Measurements from ENCODE around the gene DND1.
"Not testable (repeated sequence)": the region's sequence is repeated elsewhere in the genome, so short reads cannot be mapped to it uniquely, and the experiment has no call there.

The DND1 gene

GRCh38 chr5:140632366-140633020, 40.9 kb downstream of the DND1 start:
- no peak for TF ChIP-seq CTCF (IDR thresholded peaks at IDR 0.05; ENCODE audit: insufficient read depth, missing control alignments)
- FAIRE-seq (no peak), DNase-seq (ENCODE audit: insufficient read length, low spot score) (no peak)

GRCh38 chr5:140631831-140632365, 41.5 kb downstream of the DND1 start:
- DNase-seq (ENCODE audit: insufficient read length, low spot score) = no peak
- no peak for TF ChIP-seq CTCF (IDR thresholded peaks at IDR 0.05; ENCODE audit: insufficient read depth, missing control alignments)
- FAIRE-seq = no peak

GRCh38 chr5:140631036-140631417, 42.3 kb downstream of the DND1 start:
- TF ChIP-seq CTCF (IDR thresholded peaks at IDR 0.05; ENCODE audit: insufficient read depth, missing control alignments) = no peak
- no peak for FAIRE-seq

GRCh38 chr5:140630292-140631035, 42.9 kb downstream of the DND1 start:
- FAIRE-seq = no peak
- TF ChIP-seq CTCF (IDR thresholded peaks at IDR 0.05; ENCODE audit: insufficient read depth, missing control alignments) = no peak

More at GRCh38 chr5:140631036-140631417, 42.3 kb downstream of the DND1 start:
- no peak for DNase-seq (ENCODE audit: insufficient read length, low spot score)

GRCh38 chr5:140628711-140629110, 44.7 kb downstream of the DND1 start:
- FAIRE-seq (no peak), DNase-seq (ENCODE audit: insufficient read length, low spot score) (no peak)
- no peak for TF ChIP-seq CTCF (IDR thresholded peaks at IDR 0.05; ENCODE audit: insufficient read depth, missing control alignments)

More at GRCh38 chr5:140630292-140631035, 42.9 kb downstream of the DND1 start:
- DNase-seq (ENCODE audit: insufficient read length, low spot score) = no peak

GRCh38 chr5:140627972-140628371, 45.4 kb downstream of the DND1 start:
- FAIRE-seq = no peak

GRCh38 chr5:140624886-140625285, 48.5 kb downstream of the DND1 start:
- FAIRE-seq; DNase-seq (ENCODE audit: insufficient read length, low spot score): not testable (repeated sequence)

More at GRCh38 chr5:140627972-140628371, 45.4 kb downstream of the DND1 start:
- DNase-seq (ENCODE audit: insufficient read length, low spot score) = no peak
- TF ChIP-seq CTCF (IDR thresholded peaks at IDR 0.05; ENCODE audit: insufficient read depth, missing control alignments) = no peak

GRCh38 chr5:140623061-140623460, 50.3 kb downstream of the DND1 start:
- DNase-seq (ENCODE audit: insufficient read length, low spot score); FAIRE-seq: not testable (repeated sequence)

Data from D721Med (cell line).